Spleen (tissue), 11 donors: Measurements from ENCODE around the gene NTN4. TPM values are rescaled to one million over a fixed set of nuclear protein-coding genes. Genes with fewer than 3 reads are reported as not detected.
A peak's percentile ranks its signal among the peaks of the same experiment; 100 is the strongest.

ENCODE experiments used
- DNase-seq: peaks from one replicate; pipeline ENCODE4 v3.0.0-alpha.2; 2020
- H3K27ac ChIP-seq, 8 donors: fragments of 200-600 bp; sonication (generic) in 7 of 8; 1 replicate in 4 of 8; 2 replicates in 4 of 8; pipeline versions ENCODE4 v1.5.0 to v1.8.0; 2016 to 2021; ENCODE audit warnings: inconsistent platforms in 4 of 8, mild to moderate bottlenecking in 4 of 8, moderate library complexity in 1 of 8
- H3K27me3 ChIP-seq, 7 donors: fragments of 200-600 bp; sonication (generic) in 6 of 7; replicated peaks in 1 of 7; 1 replicate in 4 of 7; 2 replicates in 3 of 7; pipeline versions ENCODE4 v1.5.0 to v1.8.0; 2016 to 2021; ENCODE audit warnings: inconsistent platforms in 3 of 7, mild to moderate bottlenecking in 1 of 7
- H3K36me3 ChIP-seq, 6 donors: fragments of 200-600 bp; sonication (generic) in 5 of 6; 1 replicate in 4 of 6; 2 replicates in 2 of 6; pipeline versions ENCODE4 v1.5.0 to v1.8.0; 2016 to 2021; ENCODE audit warnings: inconsistent platforms in 2 of 6
- H3K4me1 ChIP-seq, 6 donors: fragments of 200-600 bp; sonication (generic) in 5 of 6; 1 replicate in 3 of 6; 2 replicates in 3 of 6; pipeline versions ENCODE4 v1.5.0 to v1.8.0; 2016 to 2021; ENCODE audit warnings: inconsistent platforms in 3 of 6
- H3K4me3 ChIP-seq, 8 donors: fragments of 200-600 bp; sonication (generic) in 7 of 8; 1 replicate in 4 of 8; 2 replicates in 4 of 8; pipeline versions ENCODE4 v1.5.0 to v1.8.0; 2016 to 2021; ENCODE audit warnings: inconsistent platforms in 4 of 8, mild to moderate bottlenecking in 4 of 8, moderate library complexity in 2 of 8
- H3K9me3 ChIP-seq, 8 donors: fragments of 200-600 bp; sonication (generic) in 7 of 8; 1 replicate in 4 of 8; 2 replicates in 4 of 8; pipeline versions ENCODE4 v1.5.0 to v1.8.0; 2016 to 2021; ENCODE audit warnings: inconsistent platforms in 4 of 8
- CTCF ChIP-seq, 11 experiments: fragments of 200-600 bp in 7 of 11; fragments of 450-650 bp in 4 of 11; sonication (generic) in 4 of 11; IDR thresholded peaks in 8 of 11; conservative IDR thresholded peaks in 3 of 11; 1 replicate in 7 of 11; 2 replicates in 4 of 11; pipeline versions ENCODE4 v1.4.0 to v1.8.0; 2016 to 2021; ENCODE audit warnings: antibody characterized with exemption in 11 of 11, inconsistent platforms in 4 of 11, mild to moderate bottlenecking in 1 of 11
- POLR2A ChIP-seq, 3 donors: fragments of 450-650 bp; IDR thresholded peaks; one replicate each; pipeline ENCODE4 v1.5.1; 2017; ENCODE audit warnings: antibody characterized with exemption in 3 of 3, mild to moderate bottlenecking in 1 of 3
- POLR2AphosphoS5 ChIP-seq, 3 donors: sonication (generic); formaldehyde crosslinking; IDR thresholded peaks; one replicate each; pipeline ENCODE4 v1.5.1; 2017; ENCODE audit warnings: antibody characterized with exemption in 3 of 3
- WGBS, 5 donors: extraction: QIAGEN DNeasy Blood & Tissue Kit in 3 of 5; methylation state at CpG; one replicate each; pipeline versions ENCODE4 v1.1.5 to v1.1.7; 2013 to 2018; 5-methylcytosine and 5-hydroxymethylcytosine counted together
- intact Hi-C: fragments of 100-400 bp; cut with DNase I; formaldehyde crosslinking; loops from one replicate; pipeline ENCODE4 v1.15.0; 2023; ENCODE audit warnings: low total_unique reads
- polyA plus RNA-seq, 3 donors: library from polyadenylated mRNA; stranded (reverse); fragments of 200-250 nt; gene quantifications; one replicate each; pipeline ENCODE4 v1.2.1, GENCODE V29; 2013
- total RNA-seq, 7 donors: library from RNA; depleted of rRNA in 3 of 7; stranded (reverse); fragments of >200 nt in 3 of 7; fragmentation: NEBNext Ultra II Directional in 4 of 7; extraction: Animal tissue kit (Norgen Biotek cat#: 25700) in 4 of 7; gene quantifications; one replicate each; pipeline versions ENCODE4 v1.1.0 to v1.2.1, GENCODE V29; 2016 to 2021
- donor health status: healthy with polysubstance abuse.
- donor health status: DM: no; HTN: no; CAD: no; lungs with moderate emphysema.
- donor health status: DM: no; HTN: no; CAD: no.
- donor health status: Bipolar disorder and iron deficiency.
- donor health status: healthy.
- donor health status: DM: no; HTN: no; CAD: no.
- donor health status: DM: yes; HTN: yes; CAD: no.

The NTN4 gene
- total and polyA plus RNA-seq, 10 donors = 17.6 to 482 (median 292) TPM

- TF ChIP-seq POLR2A (IDR thresholded peaks at IDR 0.05) (no peak), CTCF (IDR thresholded peaks at IDR 0.05 in 8 of 11, conservative IDR thresholded peaks at IDR 0.05 in 3 of 11) (no peak), POLR2AphosphoS5 (IDR thresholded peaks at IDR 0.05) (no peak)
- Histone ChIP-seq H3K4me3 (no peak overlapping the region), H3K27ac (peak overlapping the region in 7 of 8 donors; percentile 47 to 75 (median 65)), H3K4me1 (peaks cover 3 to 39% (median 21%) of the 10 kb centered on the region in 6 donors), H3K9me3 (no peaks in the 10 kb centered on the region), H3K27me3 (no peaks in the 10 kb centered on the region), H3K36me3 (peaks cover 0 to 39% (median 2%) of the 10 kb centered on the region in 6 donors)
- no peak for DNase-seq
- intact Hi-C loops = no loop called here
- 57 to 78% (median 71%) methylated on average over 3 of the region's 3 CpGs for whole genome bisulfite sequencing, 5 donors
These were observed 57.3 kb downstream of the NTN4 start for GRCh38 chr12:95733141-95733825.

GRCh38 chr12:95731519-95731958, 59.0 kb downstream of the NTN4 start:
- peaks cover 0 to 12% (median 8%) of the 10 kb centered on the region in 8 donors for H3K9me3 ChIP-seq
- no peak for TF ChIP-seq POLR2A (IDR thresholded peaks at IDR 0.05)
- no peak for TF ChIP-seq CTCF (IDR thresholded peaks at IDR 0.05 in 8 of 11, conservative IDR thresholded peaks at IDR 0.05 in 3 of 11)
- TF ChIP-seq POLR2AphosphoS5 (IDR thresholded peaks at IDR 0.05) = no peak
- no peak for DNase-seq
- no peak overlapping the region for H3K4me3 ChIP-seq
- peaks cover 0 to 34% (median 14%) of the 10 kb centered on the region in 6 donors for H3K4me1 ChIP-seq
- intact Hi-C loops = no loop called here
- no peaks in the 10 kb centered on the region for H3K27me3 ChIP-seq
- H3K36me3 ChIP-seq = peaks cover 0 to 42% (median 0%) of the 10 kb centered on the region in 6 donors
- peak overlapping the region in 4 of 8 donors; percentile 34 to 67 (median 46) for H3K27ac ChIP-seq
- 67 to 82% (median 73%) methylated on average over 7 of the region's 7 CpGs for WGBS, 5 donors

- no peak for DNase-seq
- H3K27me3 ChIP-seq = no peaks in the 10 kb centered on the region
- 59 to 68% (median 64%) methylated on average over 1 of the region's 1 CpG for WGBS, 5 donors
- no peak for TF ChIP-seq POLR2AphosphoS5 (IDR thresholded peaks at IDR 0.05)
- no peak for TF ChIP-seq POLR2A (IDR thresholded peaks at IDR 0.05)
- no peak for TF ChIP-seq CTCF (IDR thresholded peaks at IDR 0.05 in 8 of 11, conservative IDR thresholded peaks at IDR 0.05 in 3 of 11)
- H3K4me1 ChIP-seq = peaks cover 0 to 35% (median 14%) of the 10 kb centered on the region in 6 donors
- H3K9me3 ChIP-seq = peaks cover 0 to 16% (median 9%) of the 10 kb centered on the region in 8 donors
- H3K27ac ChIP-seq = peak overlapping the region in 5 of 8 donors; percentile 9 to 67 (median 40)
- no peak overlapping the region for H3K4me3 ChIP-seq
- peaks cover 0 to 38% (median 0%) of the 10 kb centered on the region in 6 donors for H3K36me3 ChIP-seq
- intact Hi-C loops = no loop called here
These were observed 60.1 kb downstream of the NTN4 start for GRCh38 chr12:95730457-95730856.

- H3K4me3 ChIP-seq = no peak overlapping the region
- no peak for TF ChIP-seq POLR2A (IDR thresholded peaks at IDR 0.05)
- no peak for TF ChIP-seq POLR2AphosphoS5 (IDR thresholded peaks at IDR 0.05)
- no peak for TF ChIP-seq CTCF (IDR thresholded peaks at IDR 0.05 in 8 of 11, conservative IDR thresholded peaks at IDR 0.05 in 3 of 11)
- H3K27me3 ChIP-seq = no peaks in the 10 kb centered on the region
- no peak overlapping the region for H3K27ac ChIP-seq
- H3K36me3 ChIP-seq = peaks cover 0 to 27% (median 0%) of the 10 kb centered on the region in 6 donors
- peaks cover 0 to 16% (median 9%) of the 10 kb centered on the region in 8 donors for H3K9me3 ChIP-seq
- DNase-seq = no peak
- intact Hi-C loops = no loop called here
- peaks cover 0 to 31% (median 10%) of the 10 kb centered on the region in 6 donors for H3K4me1 ChIP-seq
- WGBS, 5 donors = 84 to 93% (median 93%) methylated on average over 2 of the region's 2 CpGs
These were observed 63.7 kb downstream of the NTN4 start for GRCh38 chr12:95726903-95727302.
